Activated gamma-delta T cell treated with Interleukin-2 at 50 U/mL for 16 hours (primary cell): ENCODE results near the gene HSD17B2.

ENCODE experiments used
- DNase-seq: peaks from one replicate; pipeline ENCODE4 v3.0.0-alpha.2; 2020

HSD17B2 gene

DNA sequence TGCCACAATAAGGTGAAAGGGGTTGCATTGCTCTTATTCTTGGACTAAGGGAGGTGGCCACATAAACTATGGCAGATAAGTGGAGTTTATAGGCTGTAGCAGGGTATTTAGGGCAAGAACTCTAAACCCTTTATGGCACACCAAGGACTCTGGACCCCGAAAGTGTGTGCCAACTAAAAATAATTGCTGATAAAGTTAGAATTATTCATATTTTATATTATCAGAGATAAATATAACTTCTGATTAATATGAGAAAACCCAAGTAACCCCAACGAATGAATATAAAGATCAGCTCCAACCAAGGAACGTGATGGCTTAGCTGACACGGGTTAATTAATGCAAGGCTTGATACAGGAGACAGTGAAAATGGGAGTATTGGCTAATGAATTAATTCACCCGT, 15.0 kb upstream of the HSD17B2 start:
- DNase-seq, result no peak

DNA sequence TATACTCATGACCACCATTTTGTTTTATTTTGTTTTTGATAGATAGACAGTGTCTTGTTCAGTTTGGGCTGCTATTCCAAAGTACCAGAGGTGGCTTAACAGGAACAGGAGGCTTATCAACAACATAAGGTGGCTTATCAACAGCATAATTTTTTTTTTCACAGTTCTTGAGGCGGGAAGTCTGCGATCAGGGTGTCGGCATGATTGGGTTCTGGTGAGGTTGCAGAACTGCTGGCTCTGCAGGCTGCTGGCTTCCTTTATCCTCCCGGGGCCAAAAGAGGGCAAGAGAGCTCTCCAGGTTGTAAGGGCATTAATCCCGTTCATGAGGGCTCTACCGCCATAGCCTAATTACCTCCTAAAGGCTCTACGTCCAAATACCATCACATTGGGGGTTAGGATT, 11.8 kb upstream of the HSD17B2 start:
- no peak for DNase-seq

DNA sequence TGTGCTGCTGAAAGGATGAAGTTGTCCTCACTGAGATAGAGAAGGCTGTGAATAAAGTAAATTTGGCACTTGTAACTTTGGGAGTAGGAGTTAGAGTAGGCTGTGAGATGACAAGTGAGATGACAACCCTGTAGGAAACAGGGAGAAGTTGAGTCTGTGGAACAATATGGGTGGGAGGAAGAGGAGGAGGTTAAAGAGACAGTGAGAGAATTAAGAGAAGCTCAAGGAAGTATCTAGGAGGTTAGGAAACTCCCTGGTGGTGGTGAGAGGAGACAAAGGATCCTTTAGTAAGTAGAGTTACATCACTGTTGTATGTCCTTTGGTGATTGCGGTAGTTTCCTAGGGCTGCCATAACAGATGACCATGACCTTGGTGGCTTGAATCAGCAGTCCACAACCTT, 10.7 kb upstream of the HSD17B2 start:
- DNase-seq, result no peak

DNA sequence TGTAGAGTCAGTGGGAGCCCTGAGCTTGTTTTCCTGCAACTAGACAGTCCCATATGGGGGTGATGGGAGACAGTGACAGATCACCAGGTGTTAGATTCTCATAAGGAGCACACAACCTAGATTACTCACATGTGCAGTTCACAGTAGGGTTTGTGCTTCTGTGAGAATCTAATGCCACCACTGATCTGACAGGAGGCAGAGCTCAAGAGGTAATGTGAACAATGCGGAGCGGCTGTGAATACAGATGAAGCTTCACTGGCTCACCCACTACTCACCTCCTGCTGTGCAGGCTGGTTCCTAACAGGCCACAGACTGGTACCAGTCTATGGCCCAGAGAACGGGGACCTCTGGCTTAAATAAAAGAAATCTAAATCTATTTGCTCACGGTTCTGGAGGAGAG, 10.2 kb upstream of the HSD17B2 start:
- DNase-seq, result no peak

DNA sequence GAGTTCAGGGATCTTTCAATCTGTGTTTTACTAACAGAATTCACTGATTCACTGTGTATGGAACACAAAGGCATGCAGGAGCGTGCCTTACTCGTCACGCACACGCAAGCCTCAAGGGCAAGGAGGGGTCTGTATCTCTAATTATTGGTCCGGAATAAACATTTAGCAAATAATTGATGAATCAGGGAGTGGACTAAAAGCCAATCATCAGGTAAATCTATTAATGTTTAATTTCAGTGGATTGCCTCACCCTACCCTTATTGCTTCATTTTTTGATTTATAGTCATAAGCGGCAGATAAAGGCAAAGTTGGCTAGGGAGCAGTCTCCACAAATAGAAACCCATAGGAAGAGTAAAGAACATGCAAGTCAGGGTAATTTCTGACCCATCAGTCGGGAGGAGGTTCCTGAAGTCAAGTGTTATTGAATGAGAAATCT, 7.4 kb upstream of the HSD17B2 start:
- no peak for DNase-seq

DNA sequence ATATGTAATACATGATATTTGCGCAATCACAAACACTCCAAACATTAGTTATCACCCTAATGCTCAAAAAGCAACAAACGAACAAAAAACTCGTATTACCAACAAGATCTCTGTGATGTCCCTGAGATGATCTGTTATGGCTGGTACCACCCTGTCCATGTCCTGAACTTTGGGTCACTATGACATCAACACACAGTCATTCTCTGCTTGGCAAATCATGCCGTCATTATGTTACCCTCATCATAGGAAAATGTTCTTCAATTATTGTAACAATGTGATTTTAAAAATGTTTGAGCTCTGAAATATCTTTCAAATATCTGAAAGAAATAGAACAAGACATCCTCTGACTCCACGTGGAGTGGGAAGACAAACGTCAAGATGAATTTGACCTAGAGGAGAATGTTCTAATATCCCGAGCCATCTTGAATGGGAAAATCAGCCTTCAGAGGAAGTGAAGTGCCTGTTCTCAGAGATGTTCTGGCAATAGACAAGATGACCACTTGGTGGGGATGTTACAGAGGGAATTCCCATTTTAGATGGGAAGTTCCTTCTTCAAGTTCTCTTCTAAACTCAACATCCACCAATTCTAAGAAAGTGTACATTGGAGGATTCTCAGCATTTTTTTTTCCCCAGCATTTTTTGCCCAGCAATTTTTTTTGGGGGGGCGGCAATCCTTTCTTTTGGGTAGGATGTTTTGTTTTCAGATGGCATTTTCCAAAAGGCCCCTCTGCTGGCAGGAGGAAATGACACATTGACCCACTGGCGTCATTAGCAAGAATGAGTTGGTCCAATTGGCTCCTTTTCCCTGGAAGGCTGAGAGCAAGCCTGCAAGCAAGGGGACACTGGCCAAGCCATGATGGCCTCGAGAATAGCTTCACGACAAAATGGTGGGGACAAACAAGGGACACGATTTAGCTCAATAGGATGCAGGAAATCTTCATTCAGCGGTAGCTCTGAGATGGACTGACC, 3.7 kb upstream of the HSD17B2 start:
- no peak for DNase-seq

DNA sequence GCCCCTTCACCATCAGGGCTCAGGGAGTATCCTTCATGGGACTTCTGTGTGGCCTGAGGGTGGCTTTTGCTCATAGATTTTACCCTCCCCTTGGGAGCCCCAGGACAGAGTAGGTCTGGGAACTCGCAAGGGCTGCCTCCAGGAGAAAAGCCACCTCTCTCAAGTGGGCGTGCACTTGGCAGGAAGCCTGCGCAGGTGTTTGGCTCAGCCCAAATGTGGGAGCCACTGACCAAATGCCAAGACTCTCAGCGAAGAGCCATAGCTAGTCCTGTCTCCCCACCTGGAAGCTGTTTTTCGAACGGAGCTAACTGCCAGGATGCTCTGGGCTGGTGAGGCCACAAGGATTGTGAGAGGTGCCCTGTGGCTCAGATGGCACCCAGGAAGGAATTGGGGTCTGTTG, 2.0 kb upstream of the HSD17B2 start:
- no peak for DNase-seq

DNA sequence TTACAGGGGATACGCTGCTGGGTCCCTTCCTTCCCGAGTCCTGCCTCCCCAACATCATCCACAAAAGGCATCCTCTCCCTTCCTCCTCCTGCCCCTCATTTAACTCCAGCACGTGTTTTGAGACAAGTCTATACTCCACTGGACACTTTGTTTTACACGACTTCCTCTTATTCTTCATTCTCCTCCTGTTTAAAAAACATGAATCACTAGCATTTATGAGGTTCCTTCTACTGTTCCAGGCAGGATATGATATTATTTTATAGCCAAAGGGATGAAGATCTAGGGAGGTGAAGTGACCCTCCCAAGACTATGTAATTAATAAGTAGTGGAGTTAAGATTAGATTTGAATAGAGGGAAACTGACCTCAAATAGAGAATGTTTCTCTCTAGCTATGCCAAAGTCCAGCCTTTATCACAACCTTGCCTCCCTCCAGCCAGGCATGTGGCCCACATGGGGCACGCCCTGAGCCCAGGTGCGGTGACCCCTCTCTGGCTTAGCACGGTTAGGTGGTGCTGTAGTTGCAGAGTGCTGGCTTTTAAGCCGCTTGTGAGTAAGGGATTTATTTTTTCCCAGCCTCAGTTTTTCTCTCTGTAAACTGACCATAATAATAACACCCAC, 1.3 kb upstream of the HSD17B2 start:
- no peak for DNase-seq

DNA sequence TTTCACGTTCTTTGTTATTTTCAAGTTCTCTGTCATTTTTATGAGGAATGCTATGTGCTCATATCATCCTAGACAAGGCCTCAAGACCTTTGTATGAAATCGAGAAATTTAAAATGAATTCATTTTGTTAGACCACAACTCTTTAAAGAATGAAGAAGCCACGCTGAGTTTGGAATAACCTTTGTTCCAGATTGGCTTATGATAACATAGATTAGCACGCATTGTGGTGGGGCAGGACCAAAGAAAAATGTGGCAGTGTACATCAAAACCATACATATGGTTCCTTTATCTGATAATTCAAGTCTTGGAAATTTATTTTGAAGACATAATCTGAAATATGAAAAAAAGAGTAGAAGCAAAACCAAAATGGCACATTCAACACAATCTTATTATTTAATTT, 2.2 kb downstream of the HSD17B2 start:
- DNase-seq, result no peak

DNA sequence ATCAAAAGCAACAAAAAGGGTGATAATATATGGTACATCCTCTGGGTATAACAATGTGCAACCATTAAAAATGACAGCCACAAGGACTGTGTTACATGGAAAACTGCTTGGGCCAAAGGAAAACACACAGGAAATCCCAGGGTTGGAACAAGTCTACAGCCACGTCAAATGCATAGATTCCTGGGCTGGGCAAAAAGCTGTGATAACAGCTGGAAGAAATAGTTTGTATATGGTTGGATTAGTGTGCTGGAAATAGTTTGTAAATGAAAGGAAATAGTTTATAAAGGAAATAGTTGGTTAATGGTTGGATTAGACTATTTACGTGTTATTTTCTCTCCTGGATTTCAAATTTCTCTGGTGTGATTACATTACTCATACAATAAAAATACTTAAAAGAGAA, 2.6 kb downstream of the HSD17B2 start:
- no peak for DNase-seq

DNA sequence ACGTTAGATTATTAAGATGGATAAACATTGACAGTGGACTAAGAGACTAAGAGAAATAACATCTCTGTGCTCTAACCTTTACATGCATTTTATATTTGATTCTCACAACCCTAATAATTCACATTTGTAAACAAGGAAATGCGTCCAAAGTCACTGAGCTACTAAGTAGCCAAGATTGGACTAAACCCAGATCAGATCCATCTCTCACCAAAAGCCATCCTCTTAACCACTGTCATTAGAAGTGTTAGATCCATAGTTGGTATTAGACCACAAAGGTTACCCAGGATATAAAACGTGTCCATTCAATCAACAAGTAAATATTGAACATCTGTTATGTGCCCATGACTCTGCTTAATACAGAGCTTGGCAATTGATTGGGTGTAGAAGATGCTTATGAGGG, 5.2 kb downstream of the HSD17B2 start:
- DNase-seq, result no peak

DNA sequence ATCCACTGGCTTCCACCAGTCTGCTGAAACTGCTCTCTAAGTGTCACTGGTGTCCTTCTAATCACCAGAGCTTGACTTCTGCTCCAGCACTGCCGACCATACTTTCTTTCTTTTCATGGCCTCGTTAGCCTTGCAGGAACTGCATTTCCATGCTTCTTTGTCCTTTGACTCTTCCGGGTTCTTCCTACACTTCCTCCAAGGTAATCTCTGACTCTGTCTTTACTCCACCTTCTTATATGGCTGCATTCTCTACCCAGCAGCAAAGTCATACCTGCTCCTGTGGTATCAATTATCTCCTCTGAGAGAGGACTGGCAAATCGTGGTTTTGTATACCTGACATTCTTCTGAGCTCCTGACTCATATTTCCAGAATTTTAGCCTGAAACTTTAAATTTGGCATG, 6.5 kb downstream of the HSD17B2 start:
- no peak for DNase-seq

DNA sequence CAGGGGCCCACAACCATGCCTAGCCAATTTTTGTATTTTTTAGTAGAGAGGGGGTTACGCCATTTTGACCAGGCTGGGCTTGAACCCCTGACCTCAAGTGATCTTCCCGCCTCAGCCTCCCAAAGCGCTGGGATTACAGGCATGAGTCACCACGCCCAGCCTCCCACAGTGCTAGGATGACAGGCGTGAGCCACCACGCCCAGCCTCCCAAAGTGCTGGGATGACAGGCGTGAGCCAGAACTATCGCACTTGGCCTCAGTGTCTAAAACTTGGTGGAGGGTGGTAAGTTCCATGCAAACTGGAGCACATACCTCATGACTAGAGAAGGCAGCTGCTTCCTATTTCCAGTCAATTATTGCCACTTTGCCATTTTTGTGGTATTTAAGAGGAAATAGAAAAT, 7.1 kb downstream of the HSD17B2 start:
- DNase-seq, result no peak

DNA sequence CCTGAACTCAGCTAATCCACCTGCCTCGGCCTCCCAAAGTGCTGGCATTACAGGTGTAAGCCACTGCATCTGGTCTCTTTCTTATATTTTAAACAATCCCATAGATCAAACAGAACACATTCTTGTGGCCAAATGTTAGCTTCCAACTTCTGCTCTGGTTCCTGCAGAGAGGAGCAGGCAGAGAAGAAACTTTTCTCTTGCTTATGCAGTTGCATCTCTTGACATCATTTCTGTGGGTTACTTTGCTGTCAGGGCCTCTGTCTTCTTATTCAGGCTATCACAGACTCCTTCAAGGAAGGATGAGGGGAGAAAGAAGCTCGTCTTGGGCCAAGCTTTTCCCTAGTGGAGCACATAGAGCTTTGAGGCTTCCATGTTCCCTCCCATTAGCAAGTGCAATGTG, 7.8 kb downstream of the HSD17B2 start:
- no peak for DNase-seq

DNA sequence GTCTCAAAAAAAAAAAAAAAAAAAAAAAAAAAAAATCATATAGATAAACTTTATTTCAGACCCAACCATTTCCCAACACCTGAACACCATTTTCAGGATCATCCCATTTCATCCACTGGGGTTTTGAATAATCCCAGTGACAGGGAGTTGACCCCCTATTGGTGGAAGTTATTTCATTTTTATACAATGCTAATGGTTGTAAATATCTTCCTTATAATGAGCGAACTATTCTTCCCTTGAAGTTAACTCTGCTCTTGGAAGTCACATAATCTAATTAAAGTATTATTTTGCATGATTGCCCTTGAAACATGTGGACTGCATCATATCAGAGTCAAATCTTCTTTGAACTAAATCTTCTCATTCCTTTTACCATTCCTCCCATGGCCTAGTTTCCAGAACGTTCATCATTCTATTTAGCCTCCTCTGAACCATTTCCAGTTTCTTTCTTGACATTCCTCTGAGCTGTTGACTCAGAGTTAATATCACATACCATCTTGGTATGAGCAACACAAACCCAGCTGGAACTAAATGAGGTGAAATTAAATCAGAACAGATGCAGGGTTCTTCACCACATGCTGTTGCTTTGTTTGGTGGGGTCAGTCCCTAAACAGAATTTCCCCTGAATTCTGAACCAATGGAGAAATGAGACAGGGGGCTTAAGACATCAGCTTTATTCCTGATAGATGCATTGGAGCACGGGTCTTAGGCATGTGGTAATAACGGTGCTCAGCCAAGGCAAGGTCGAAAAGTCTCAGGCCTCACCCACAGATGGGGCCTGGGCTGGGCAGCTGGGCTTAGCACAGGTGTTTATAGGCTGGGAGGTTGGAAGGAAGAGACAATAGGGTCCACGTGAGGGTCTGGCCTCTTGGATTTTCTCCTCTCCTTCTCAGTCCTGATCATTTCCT, 8.9 kb downstream of the HSD17B2 start:
- DNase-seq, result no peak

DNA sequence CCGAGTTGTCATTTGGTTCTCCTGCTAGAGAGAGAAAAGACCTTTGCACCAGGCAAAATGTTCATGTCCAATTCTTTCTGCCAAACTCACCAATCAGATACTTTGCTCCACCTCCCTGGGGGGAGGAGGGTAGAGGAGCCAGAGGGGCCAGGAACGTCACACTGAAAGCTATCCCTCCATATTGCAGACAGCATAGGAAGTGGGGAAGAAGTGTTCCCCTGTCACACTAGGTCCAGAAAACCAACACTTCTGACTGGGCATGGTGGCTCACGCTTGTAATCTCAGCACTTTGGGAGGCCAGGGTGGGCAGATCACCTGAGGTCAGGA, 9.5 kb downstream of the HSD17B2 start:
- DNase-seq, result no peak

DNA sequence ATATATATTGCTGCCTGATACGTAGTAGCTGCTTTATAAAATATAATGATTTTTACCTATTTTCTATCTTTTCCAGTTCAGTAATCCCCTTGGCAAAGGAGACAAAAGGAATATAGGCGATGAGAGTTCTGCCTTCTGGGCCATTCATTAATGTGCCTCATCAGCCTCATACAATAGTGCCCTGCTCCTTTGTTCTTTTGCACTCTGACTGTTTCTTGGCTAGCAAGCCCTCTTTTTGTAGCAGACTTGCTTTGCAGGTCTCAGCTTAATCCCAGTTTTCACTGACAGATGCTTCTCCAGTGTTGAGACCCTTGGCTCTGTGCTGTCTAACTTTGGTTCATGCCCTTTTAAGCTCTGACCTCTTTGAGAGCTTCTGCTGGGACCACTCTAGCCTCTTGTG, 10.4 kb downstream of the HSD17B2 start:
- DNase-seq, result no peak

DNA sequence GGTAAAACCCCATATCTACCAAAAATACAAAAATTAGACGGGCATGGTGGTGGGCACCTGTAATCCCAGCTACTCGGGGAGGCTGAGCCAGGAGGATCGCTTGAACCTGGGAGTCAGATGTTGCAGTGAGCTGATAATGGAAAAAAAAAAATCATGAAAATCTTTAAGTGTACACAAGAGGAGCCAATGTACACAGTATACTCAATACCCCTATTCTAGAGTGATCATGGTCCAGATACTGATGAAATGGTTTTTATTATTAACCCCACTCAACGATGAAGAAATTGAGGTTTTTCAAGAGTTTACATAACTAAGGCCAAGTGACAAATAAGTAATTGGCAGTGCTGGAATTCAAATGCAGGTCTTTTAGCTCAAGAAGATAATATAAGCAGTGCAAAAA, 11.5 kb downstream of the HSD17B2 start:
- DNase-seq, result no peak

DNA sequence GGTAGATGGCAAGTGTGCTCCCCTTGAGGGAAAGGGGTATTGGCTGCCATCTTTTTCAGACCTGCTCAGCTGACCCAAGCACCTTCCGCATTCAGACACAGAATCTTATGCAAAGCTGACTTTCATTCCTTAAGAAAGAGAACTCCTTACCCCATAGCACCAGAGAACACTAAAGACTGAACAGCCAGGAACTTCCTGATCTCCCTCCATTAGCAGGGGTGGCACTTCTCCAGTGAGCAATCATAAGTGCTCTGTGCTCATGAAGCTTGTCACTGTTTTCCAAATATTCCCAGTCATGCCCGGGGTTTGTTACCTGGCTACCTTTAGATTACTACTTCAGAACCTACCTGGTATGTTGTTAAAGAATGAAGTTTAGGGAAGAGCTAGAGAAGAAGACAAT, 11.9 kb downstream of the HSD17B2 start:
- DNase-seq, result no peak

DNA sequence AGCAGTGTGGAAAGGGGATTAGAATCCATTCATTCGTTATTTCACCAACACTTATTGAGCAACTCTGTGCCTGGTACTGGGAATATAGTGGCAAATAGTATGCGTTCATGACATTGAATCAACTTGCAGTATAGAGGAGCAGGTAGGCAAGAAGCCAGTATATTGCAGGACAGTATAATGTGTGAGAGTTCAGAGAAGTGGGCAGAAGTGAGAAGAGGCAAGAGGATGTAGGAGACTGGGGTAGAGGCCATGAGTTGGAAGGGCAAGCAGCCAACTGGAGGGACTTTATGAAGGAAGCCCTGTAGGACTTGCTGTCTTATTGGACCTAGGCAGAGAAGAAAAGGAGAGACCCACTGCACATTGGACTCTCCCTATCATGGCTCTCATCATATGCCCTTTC, 12.3 kb downstream of the HSD17B2 start:
- no peak for DNase-seq

DNA sequence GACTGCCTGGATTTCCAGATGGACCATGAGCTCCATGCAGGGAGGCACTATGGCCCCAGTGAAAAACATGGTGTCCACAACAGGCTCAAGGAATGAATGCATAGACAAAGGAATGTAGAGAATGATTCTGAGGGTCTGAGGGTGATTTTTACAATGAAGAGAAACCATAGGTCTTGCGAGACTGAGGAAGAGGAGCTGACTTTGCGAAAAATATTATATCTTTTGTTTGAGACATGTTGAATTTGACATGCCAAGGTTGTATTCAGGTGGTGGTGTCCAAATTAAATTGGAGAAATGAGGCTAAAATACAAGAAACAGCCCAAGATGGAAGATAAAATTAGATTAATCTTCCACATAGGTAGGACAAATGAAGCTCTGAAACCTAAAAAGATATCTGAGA, 12.7 kb downstream of the HSD17B2 start:
- DNase-seq, result no peak

DNA sequence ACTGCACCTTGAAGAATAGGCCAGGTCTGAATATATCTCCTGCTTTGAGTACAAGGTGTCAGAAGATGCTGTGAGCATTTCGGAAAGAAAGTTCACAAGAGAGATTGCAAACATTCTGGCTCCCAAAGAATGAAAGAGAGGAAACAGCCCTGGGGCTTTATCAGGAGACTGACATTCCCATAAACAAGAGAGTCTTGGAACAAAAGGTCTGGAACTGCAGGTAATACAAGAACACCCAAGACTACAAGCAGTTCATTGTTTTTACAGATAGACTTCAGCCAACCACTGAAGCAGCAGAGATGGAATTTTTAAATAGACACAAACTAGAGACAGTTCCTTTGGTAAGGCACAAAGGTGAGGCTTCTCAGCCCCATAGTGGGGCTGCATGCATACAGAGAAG, 14.4 kb downstream of the HSD17B2 start:
- DNase-seq, result no peak

DNA sequence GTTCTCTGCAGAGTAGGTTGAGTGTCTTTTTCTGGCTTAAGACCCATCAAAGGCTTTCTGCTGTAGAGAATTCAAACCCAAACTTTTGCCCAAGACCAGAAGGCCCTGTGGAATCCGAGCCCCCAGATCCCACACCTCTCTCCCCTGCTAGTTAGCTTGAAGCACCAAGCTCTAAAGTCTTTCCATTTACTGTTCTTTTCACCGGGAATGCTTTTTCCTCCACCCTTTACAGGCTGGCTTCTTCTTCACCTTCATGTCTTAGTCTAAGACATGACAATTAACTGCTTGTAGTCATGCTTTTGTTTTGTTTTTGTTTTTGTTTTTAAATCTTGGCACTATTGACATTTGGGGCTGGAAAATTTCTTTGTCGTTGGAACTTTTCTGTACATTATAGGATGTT, 15.5 kb downstream of the HSD17B2 start:
- DNase-seq, result no peak

DNA sequence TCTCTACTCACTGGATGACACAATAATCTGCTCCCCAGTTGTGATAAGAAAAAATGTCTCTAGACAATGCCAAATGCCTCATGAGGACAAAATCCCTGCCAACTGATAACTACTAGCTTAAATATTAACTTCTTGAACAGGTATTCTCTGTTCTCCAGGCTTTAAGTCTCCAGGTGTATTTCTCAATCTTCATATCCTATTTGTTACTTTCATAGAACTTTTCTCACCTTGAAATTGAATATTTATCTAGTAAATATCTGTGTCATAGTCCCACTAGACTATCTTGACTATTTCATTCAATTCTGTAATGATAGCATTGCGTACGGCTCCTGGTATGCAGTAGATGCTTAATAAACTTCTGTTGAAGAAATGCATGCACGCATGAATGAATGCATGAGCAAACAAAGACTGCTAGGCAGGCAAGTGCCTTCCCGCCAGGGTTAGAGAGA, 15.9 kb downstream of the HSD17B2 start:
- DNase-seq, result no peak
